ENCODE measurements around the gene SUPT5H.

SUPT5H gene

DNA sequence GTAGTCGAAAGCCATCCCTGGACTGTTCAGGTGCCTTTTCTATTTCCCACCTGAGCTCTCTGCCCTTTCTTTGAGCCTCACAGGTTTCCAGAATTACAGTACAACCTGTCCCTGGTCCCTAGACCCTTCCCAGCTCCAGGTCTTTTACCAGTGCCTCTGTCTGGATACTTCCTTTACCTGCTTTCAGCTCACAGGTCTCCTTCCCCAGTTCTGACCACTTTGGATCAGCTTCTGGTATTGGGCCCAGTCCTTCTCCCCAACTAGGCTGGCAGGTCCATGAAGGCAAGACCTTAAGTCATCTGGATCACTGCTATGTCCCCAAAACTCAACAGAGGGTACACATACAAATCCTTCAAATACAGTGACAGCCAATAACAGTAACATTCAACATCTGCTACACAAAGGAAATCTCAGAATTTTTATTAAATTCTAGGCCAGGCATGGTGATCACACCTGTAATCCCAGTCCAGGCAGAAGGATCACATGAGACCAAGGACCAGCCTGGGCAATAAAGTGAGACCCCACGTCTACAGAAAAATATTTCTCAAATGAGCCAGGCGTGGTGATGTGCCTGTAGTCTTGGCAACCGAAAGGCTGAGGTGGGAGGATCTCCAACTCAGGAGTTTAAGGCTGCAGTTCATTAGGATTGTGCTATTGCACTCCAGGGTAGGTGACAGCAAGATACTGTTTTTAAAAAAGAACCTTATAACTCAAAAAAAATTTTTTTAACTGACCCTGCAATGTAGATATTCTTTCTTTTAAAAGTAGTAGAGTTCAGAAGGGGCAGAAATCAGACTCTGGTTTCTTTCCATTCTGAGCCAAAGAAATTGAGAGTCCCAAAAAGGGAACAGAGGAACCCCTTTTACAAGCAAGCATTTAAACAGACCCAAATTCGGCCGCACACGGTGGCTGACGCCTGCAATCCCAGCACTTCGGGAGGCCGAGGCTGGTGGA, 11.0 kb upstream of the SUPT5H start:
- in situ Hi-C loops (cut with MboI; ENCODE audit: low pct_unique_long_range_greater_than_20kb, low sequenced_read_pairs, unreplicated experiment): loop anchor here (10.0 kb wide), 1 partner anchor 100 kb away; the partner anchor contains the start of gene EID2B
- DNase-seq (ENCODE audit: low spot score): no peak
- no peak for TF ChIP-seq CTCF (IDR thresholded peaks at IDR 0.05; ENCODE audit: extremely low read depth, insufficient read depth, missing control alignments)

- peak; percentile 95 for DNase-seq (ENCODE audit: low spot score)
- no peak for TF ChIP-seq CTCF (IDR thresholded peaks at IDR 0.05; ENCODE audit: extremely low read depth, insufficient read depth, missing control alignments)
- in situ Hi-C loops (cut with MboI; ENCODE audit: low pct_unique_long_range_greater_than_20kb, low sequenced_read_pairs, unreplicated experiment): loop anchor here (10.0 kb wide), 1 partner anchor 99 kb away; the partner anchor contains the start of gene EID2B
Measured at GRCh38 chr19:39435499-39436349, 9.7 kb upstream of the SUPT5H start, which contains the start of gene RPS16. RPS16 (minus strand) TSS chr19:39435949; CDS start chr19:39435895, 54 bp downstream.

DNA sequence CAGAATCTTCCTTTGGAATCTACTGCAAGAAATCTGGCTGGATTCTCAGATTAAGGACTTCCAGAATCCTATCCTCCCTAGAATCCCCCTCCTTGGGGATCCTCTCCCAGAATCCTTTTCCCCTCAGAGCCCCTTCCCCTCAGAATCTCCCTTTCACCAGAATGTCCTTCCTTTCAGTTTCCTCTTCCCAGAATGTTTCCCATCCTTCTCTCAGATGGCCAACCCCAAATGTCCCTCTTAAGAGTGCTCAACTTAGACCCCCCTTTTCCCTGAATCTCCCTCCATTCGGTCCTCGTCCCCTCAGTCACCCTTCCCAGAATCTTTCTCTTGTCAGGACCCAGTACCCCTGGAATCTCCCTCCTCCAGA, 9.0 kb upstream of the SUPT5H start:
- DNase-seq (ENCODE audit: low spot score): no peak
- TF ChIP-seq CTCF (IDR thresholded peaks at IDR 0.05; ENCODE audit: extremely low read depth, insufficient read depth, missing control alignments): no peak
- in situ Hi-C loops (cut with MboI; ENCODE audit: low pct_unique_long_range_greater_than_20kb, low sequenced_read_pairs, unreplicated experiment): loop anchor here (10.0 kb wide), 1 partner anchor 98 kb away; the partner anchor contains the start of gene EID2B

- no peak for TF ChIP-seq CTCF (IDR thresholded peaks at IDR 0.05; ENCODE audit: extremely low read depth, insufficient read depth, missing control alignments)
- DNase-seq (ENCODE audit: low spot score): no peak
- in situ Hi-C loops (cut with MboI; ENCODE audit: low pct_unique_long_range_greater_than_20kb, low sequenced_read_pairs, unreplicated experiment): loop anchor here (10.0 kb wide), 1 partner anchor 96 kb away; the partner anchor contains the start of gene EID2B
Measured at GRCh38 chr19:39438270-39438934, 7.0 kb upstream of the SUPT5H start.

DNA sequence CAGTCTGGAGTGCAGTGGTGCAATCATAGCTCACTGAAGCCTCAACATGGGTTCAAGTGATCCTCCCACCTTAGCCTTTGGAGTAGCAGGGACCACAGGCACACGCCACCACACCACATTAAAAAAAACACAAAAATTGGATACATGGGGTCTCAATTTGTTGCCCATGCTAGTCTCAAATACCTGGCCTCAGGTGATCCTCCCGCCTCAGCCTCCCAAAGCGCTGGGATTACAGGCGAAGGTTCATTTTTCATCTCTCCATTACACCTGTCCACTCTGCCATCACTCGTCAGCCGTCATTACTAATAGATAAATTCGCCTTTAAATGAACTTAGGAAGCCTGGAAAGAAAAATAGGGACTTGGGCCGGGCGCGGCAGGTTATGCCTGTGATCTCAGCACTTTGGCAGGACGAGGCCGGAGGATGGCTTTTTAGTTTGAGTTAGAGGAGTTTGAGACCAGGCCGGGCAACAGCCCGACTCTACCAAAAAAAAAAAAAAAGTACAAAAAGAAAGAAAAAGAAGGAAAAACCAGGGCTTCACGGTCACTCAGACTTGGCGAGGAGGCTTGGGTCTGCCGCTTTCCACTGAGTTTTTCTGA, 685 bp upstream of the SUPT5H start:
- TF ChIP-seq CTCF (IDR thresholded peaks at IDR 0.05; ENCODE audit: extremely low read depth, insufficient read depth, missing control alignments): no peak
- in situ Hi-C loops (cut with MboI; ENCODE audit: low pct_unique_long_range_greater_than_20kb, low sequenced_read_pairs, unreplicated experiment): no loop called here
- no peak for DNase-seq (ENCODE audit: low spot score)
